HFFc6 (cell line): ENCODE data around the gene FAM174C. TPM values are rescaled to one million over a fixed set of nuclear protein-coding genes. Genes with fewer than 3 reads are reported as not detected.

Experiments used
- DNase-seq: peaks from one replicate; pipeline ENCODE4 v3.0.0-alpha.2; 2018
- H3K27ac Mint-ChIP-seq: 2 replicates; pipeline ENCODE4 v1.8.0; 2020; ENCODE audit warnings: mild to moderate bottlenecking, mixed read lengths
- H3K27me3 Mint-ChIP-seq: 2 replicates; pipeline ENCODE4 v1.8.0; 2021; ENCODE audit warnings: mild to moderate bottlenecking, moderate library complexity, mixed read lengths; ENCODE audit not compliant: insufficient read depth
- H3K36me3 Mint-ChIP-seq: 2 replicates; pipeline ENCODE4 v1.8.0; 2021; ENCODE audit warnings: low read depth, mixed read lengths
- H3K4me1 Mint-ChIP-seq: 2 replicates; pipeline ENCODE4 v1.8.0; 2020; ENCODE audit warnings: low read depth, mixed read lengths
- H3K4me3 Mint-ChIP-seq: 2 replicates; pipeline ENCODE4 v1.8.0; 2020; ENCODE audit warnings: mild to moderate bottlenecking, moderate library complexity, mixed read lengths
- H3K9me3 Mint-ChIP-seq: 2 replicates; pipeline ENCODE4 v1.8.0; 2020; ENCODE audit warnings: mild to moderate bottlenecking, mixed read lengths
- CTCF ChIP-seq: fragments of 200-600 bp; sonication (generic); IDR thresholded peaks from 2 replicates; pipeline ENCODE4 v1.5.0; 2021; ENCODE audit warnings: antibody characterized with exemption, mild to moderate bottlenecking
- total RNA-seq, 6 experiments: library from RNA; stranded (reverse); fragmentation: NEBNext Ultra II Directional; extraction: Animal tissue kit (Norgen Biotek cat#: 25700); gene quantifications; 2 replicates in 1 of 6; 3 replicates in 5 of 6; pipeline ENCODE4 v1.2.3, GENCODE V29; 2021

The FAM174C gene
- total RNA-seq, 6 experiments from 2014 or later, result 54.2 to 77.6 (median 63.8) TPM

GRCh38 chr19:1228161-1228957, 47.0 kb upstream of the FAM174C start:
- no peak for TF ChIP-seq CTCF
- Mint-ChIP-seq H3K27me3 (peaks cover 3% of the 10 kb centered on the region), H3K27ac (no peak overlapping the region), H3K9me3 (no peaks in the 10 kb centered on the region), H3K4me1 (peaks cover 6% of the 10 kb centered on the region; the same call in 1 of the 2 replicates), H3K36me3 (no peaks in the 10 kb centered on the region), H3K4me3 (no peak overlapping the region; the same call in 1 of the 2 replicates)
- DNase-seq, result no peak

DNA sequence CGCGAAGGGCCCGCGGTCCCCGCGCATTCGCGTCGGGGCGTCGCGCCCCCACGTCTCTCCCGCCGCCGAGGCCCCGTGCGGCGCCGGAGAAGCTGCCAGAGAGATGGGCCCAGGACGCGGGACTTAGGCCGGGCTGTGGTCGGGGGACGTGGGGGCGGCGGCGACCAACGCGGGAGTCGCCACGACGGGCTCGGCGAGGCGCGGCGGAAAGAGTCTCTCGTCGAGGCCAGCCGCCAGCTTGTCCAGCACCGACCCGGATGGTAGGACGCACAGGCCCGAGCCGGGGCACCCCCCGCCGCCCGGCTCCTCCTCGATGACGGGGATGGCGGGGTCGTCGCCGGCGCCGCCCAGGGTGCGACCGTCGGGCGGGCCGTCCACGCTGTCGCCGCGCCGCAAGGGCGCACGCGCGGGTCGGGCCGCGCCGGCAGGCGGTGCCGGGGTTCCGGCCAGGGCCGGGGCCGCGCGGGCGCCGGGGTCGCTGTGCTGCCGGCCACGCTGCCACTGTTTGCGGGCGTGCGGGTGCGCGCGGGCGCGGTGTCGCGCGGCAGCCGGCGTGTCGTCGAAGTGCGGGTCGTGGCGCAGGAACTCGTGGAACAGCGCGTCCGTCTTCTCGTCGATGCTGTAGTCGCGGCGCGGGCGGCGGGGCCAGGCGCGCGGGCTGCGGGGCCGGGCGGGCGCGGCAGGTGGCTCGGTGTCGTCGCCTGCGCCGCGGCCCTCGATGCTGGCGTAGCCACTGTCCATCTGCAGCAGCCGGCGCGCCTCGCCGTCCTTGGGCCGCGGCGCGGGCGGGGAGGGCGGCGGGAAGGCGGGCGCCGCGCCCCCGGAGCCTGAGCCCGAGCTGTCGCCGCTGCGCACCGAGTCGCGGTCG, 46.0 kb upstream of the FAM174C start:
- DNase-seq, result no peak
- H3K27me3 Mint-ChIP-seq, result peaks cover 3% of the 10 kb centered on the region
- no peak overlapping the region for H3K27ac Mint-ChIP-seq
- H3K9me3 Mint-ChIP-seq, result no peaks in the 10 kb centered on the region
- H3K4me1 Mint-ChIP-seq, result peaks cover 6% of the 10 kb centered on the region; the same call in 1 of the 2 replicates
- TF ChIP-seq CTCF, result no peak
- no peaks in the 10 kb centered on the region for H3K36me3 Mint-ChIP-seq
- H3K4me3 Mint-ChIP-seq, result no peak overlapping the region

DNA sequence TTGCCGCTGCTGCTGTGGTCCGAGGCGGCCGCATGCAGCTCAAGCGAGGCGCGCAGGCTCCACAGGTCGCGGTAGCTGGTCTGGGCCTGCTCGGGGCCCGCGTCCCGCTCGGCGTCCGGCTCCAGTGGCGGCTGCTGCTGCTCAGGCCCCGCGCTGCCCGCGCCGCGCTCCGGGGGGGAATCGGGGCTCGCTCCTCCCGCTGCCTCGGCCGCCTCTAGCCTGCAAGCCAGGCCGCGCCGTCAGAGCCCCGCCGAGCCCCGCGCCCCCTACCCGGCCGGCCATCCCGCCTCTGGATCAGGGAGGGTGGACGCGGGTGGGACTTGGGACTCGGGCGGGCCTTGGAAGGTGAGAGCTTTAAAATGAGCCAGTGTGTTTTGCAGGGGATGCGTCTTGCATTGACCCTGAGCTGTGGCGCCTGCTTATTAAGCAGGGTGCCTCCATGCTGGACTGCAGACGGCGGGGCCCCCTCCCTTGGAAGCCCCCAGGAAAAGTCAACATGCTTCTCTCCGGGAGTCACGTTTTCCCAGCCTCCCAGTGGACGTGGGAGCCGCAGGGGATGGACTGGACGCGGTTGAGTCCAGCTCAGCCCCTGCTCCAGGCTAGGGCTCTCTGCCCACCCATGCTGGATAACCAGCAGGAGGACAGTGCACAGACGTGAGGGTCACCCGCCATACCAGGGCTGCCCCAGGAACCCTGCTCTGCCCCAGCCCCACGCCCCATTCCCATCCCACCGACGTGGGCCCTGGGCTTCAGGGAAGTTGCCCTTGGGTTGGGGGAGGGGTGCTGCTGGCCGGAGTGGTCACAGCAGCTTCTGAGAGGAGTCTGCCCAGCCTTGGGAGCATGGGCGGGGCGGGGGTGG, 45.2 kb upstream of the FAM174C start:
- Mint-ChIP-seq H3K4me3 (no peak overlapping the region), H3K4me1 (peaks cover 6% of the 10 kb centered on the region; the same call in 1 of the 2 replicates), H3K27ac (no peak overlapping the region), H3K9me3 (no peaks in the 10 kb centered on the region), H3K36me3 (no peaks in the 10 kb centered on the region), H3K27me3 (peaks cover 3% of the 10 kb centered on the region)
- DNase-seq, result no peak
- TF ChIP-seq CTCF, result no peak

- Mint-ChIP-seq H3K27ac (no peak overlapping the region), H3K36me3 (no peaks in the 10 kb centered on the region), H3K4me3 (no peak overlapping the region), H3K4me1 (peaks cover 6% of the 10 kb centered on the region; the same call in 1 of the 2 replicates), H3K9me3 (no peaks in the 10 kb centered on the region), H3K27me3 (peaks cover 3% of the 10 kb centered on the region)
- TF ChIP-seq CTCF, result peak; percentile 28
- DNase-seq, result no peak
Observed at GRCh38 chr19:1230783-1231489, 44.4 kb upstream of the FAM174C start.
